Neural cell (in vitro differentiated cells): ENCODE measurements around the gene LTBP1.

Experiments used
- CTCF ChIP-seq: fragments of 450-650 bp; IDR thresholded peaks from 2 replicates; pipeline ENCODE4 v1.5.1; 2014; ENCODE audit warnings: antibody characterized with exemption, mild to moderate bottlenecking, moderate library complexity; ENCODE audit not compliant: poor library complexity, severe bottlenecking
- MXI1 ChIP-seq: fragments of 450-650 bp; conservative IDR thresholded peaks from 2 replicates; pipeline ENCODE4 v1.6.1; 2014; ENCODE audit warnings: antibody characterized with exemption, mild to moderate bottlenecking; ENCODE audit not compliant: poor library complexity, severe bottlenecking
- POLR2AphosphoS5 ChIP-seq: IDR thresholded peaks from 2 replicates; pipeline ENCODE4 v1.6.1; 2012
- REST ChIP-seq: IDR thresholded peaks from 2 replicates; pipeline ENCODE4 v1.6.1; 2012; ENCODE audit warnings: borderline replicate concordance

- TF ChIP-seq MXI1 = no peak
- no peak for TF ChIP-seq CTCF
- TF ChIP-seq POLR2AphosphoS5 = no peak
- TF ChIP-seq REST = no peak
Observed at GRCh38 chr2:33121925-33122324, 175.2 kb downstream of the LTBP1 start.
